Spleen (tissue), 7 donors: ENCODE measurements around the gene SLC39A8.

Source experiments
- POLR2A ChIP-seq, 3 donors: fragments of 450-650 bp; IDR thresholded peaks; one replicate each; pipeline ENCODE4 v1.5.1; 2017; ENCODE audit warnings: antibody characterized with exemption in 3 of 3, mild to moderate bottlenecking in 1 of 3
- TF ChIP-seq, protein P1 (sequence below), 11 experiments: fragments of 200-600 bp in 7 of 11; fragments of 450-650 bp in 4 of 11; sonication (generic) in 4 of 11; IDR thresholded peaks in 8 of 11; conservative IDR thresholded peaks in 3 of 11; 1 replicate in 7 of 11; 2 replicates in 4 of 11; pipeline versions ENCODE4 v1.4.0 to v1.8.0; 2016 to 2021; ENCODE audit warnings: antibody characterized with exemption in 11 of 11, inconsistent platforms in 4 of 11, mild to moderate bottlenecking in 1 of 11
- donor health status: DM: no; HTN: no; CAD: no; lungs with moderate emphysema.
- donor health status: DM: no; HTN: no; CAD: no.
- donor health status: DM: no; HTN: no; CAD: no.

- TF ChIP-seq, protein P1, sequence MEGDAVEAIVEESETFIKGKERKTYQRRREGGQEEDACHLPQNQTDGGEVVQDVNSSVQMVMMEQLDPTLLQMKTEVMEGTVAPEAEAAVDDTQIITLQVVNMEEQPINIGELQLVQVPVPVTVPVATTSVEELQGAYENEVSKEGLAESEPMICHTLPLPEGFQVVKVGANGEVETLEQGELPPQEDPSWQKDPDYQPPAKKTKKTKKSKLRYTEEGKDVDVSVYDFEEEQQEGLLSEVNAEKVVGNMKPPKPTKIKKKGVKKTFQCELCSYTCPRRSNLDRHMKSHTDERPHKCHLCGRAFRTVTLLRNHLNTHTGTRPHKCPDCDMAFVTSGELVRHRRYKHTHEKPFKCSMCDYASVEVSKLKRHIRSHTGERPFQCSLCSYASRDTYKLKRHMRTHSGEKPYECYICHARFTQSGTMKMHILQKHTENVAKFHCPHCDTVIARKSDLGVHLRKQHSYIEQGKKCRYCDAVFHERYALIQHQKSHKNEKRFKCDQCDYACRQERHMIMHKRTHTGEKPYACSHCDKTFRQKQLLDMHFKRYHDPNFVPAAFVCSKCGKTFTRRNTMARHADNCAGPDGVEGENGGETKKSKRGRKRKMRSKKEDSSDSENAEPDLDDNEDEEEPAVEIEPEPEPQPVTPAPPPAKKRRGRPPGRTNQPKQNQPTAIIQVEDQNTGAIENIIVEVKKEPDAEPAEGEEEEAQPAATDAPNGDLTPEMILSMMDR (IDR thresholded peaks at IDR 0.05 in 8 of 11, conservative IDR thresholded peaks at IDR 0.05 in 3 of 11): no peak
- no peak for TF ChIP-seq POLR2A (IDR thresholded peaks at IDR 0.05)
Observed at GRCh38 chr4:102334624-102335023, 10.7 kb downstream of the SLC39A8 start.
